ENCODE data around the gene PGGHG.

Gene PGGHG

GRCh38 chr11:287821-288477 lies 977 bp upstream of the PGGHG start:
- ChIA-PET POLR2A (no interaction called here), CTCF (interaction anchor here (3.4 to 9.1 kb wide), 2 partner anchors 18 to 37 kb away, joined by 10 to 68 read pairs; partner anchors contain the start of gene IFITM2)
- no peak for TF ChIP-seq CTCF (IDR thresholded peaks at IDR 0.05; ENCODE audit: insufficient read depth, low read length, missing control alignments)
- peak overlapping the region; percentile 61 for H3K4me3 ChIP-seq (ENCODE audit: low read depth, low read length)
- DNase-seq (ENCODE audit: low read depth, low spot score) = no peak

- DNase-seq (ENCODE audit: low read depth, low spot score) = no peak
- ChIA-PET POLR2A (no interaction called here), CTCF (interaction anchor here (3.4 to 9.1 kb wide), 2 partner anchors 16 to 38 kb away, joined by 10 to 68 read pairs; partner anchors contain the start of gene IFITM2)
- peak overlapping the region; percentile 55 for H3K4me3 ChIP-seq (ENCODE audit: low read depth, low read length)
- TF ChIP-seq CTCF (IDR thresholded peaks at IDR 0.05; ENCODE audit: insufficient read depth, low read length, missing control alignments) = no peak
Observed at GRCh38 chr11:289398-289711, 429 bp downstream of the PGGHG start.

- ChIA-PET CTCF (interaction anchor here (3.4 to 9.1 kb wide), 2 partner anchors 16 to 39 kb away, joined by 10 to 68 read pairs; partner anchors contain the start of gene IFITM2), POLR2A (no interaction called here)
- no peak for TF ChIP-seq CTCF (IDR thresholded peaks at IDR 0.05; ENCODE audit: insufficient read depth, low read length, missing control alignments)
- peak overlapping the region; percentile 55 for H3K4me3 ChIP-seq (ENCODE audit: low read depth, low read length)
- DNase-seq (ENCODE audit: low read depth, low spot score) = no peak
Observed at GRCh38 chr11:289712-290620, 1.0 kb downstream of the PGGHG start.

GRCh38 chr11:290621-291231 lies 1.8 kb downstream of the PGGHG start:
- TF ChIP-seq CTCF (IDR thresholded peaks at IDR 0.05; ENCODE audit: insufficient read depth, low read length, missing control alignments) = no peak
- ChIA-PET CTCF (interaction anchor here (3.4 to 9.1 kb wide), 2 partner anchors 15 to 40 kb away, joined by 10 to 68 read pairs; partner anchors contain the start of gene IFITM2), POLR2A (no interaction called here)
- DNase-seq (ENCODE audit: low read depth, low spot score) = no peak
- no peak overlapping the region for H3K4me3 ChIP-seq (ENCODE audit: low read depth, low read length)

GRCh38 chr11:291281-292210 lies 2.6 kb downstream of the PGGHG start:
- POLR2A ChIA-PET = no interaction called here
- CTCF ChIA-PET = interaction anchor here (3.4 to 9.1 kb wide), 2 partner anchors 14 to 40 kb away, joined by 10 to 68 read pairs; partner anchors contain the start of gene IFITM2
- no peak for DNase-seq (ENCODE audit: low read depth, low spot score)
- no peak overlapping the region for H3K4me3 ChIP-seq (ENCODE audit: low read depth, low read length)
- no peak for TF ChIP-seq CTCF (IDR thresholded peaks at IDR 0.05; ENCODE audit: insufficient read depth, low read length, missing control alignments)
